Activated CD8-positive, alpha-beta memory T cell treated with anti-CD3 and anti-CD28 coated beads for 36 hours (primary cell): ENCODE results near the gene VAV2. TPM values are rescaled to one million over a fixed set of nuclear protein-coding genes. Genes with fewer than 3 reads are reported as not detected.

ENCODE experiments used
- CTCF ChIA-PET: fragments of 350-600 bp; sonication (Branson Sonifier 250); formaldehyde crosslinking; loops from one replicate; lab custom pipeline; 2021; ENCODE audit warnings: antibody characterized with exemption; lab: Charles Lee
- POLR2A ChIA-PET: fragments of 350-600 bp; sonication (Branson Sonifier 250); formaldehyde crosslinking; loops from one replicate; lab custom pipeline; 2021; ENCODE audit warnings: antibody characterized with exemption; lab: Charles Lee
- total RNA-seq, 2 experiments: library from RNA; stranded (reverse); gene quantifications; one replicate each; pipeline ENCODE4 v1.2.3, GENCODE V29; 2021

VAV2 gene
- total RNA-seq, 2 experiments from 2014 or later = 6.2 to 6.7 TPM

DNA sequence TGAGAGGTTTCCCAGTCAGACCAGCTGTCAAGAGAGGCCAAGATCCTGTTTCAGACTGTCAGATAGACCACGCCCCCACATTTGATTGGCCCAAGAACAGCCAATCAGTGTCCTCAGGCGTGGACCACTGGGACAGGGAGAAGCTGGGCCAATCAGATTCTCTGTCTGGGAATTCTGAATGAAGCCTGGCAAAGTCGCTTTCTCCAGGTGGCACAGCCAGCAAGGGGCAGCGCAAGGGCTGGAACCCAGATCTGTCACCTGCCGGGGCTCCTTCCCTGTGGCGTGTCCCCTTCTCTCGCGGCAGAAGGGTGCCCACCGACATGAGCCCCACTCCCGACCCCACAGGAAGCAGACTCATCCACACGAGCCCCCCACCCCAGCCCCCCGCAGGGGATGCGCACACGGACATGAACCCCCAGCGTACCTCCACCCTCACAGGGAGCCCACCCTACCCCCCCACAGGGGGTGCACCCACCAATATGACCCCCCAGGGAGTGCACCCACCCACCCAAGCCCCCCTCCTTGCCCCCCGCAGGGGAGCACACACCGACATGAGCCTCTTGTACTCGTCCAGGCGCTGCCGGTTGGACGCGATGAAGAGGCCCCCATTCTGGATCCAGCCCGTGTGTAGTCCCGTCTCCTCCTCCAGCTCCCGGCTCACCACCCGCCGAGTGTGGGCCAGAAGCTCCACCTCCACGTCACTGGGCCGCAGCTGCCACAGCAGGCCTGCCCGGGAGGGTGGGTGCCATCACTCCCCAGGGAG, 260.1 kb downstream of the VAV2 start:
- CTCF ChIA-PET = interaction anchor here (1.1 kb wide), 1 partner anchor 10 kb away, joined by 3 read pairs; no protein-coding TSS in a partner anchor
- POLR2A ChIA-PET = no interaction called here

DNA sequence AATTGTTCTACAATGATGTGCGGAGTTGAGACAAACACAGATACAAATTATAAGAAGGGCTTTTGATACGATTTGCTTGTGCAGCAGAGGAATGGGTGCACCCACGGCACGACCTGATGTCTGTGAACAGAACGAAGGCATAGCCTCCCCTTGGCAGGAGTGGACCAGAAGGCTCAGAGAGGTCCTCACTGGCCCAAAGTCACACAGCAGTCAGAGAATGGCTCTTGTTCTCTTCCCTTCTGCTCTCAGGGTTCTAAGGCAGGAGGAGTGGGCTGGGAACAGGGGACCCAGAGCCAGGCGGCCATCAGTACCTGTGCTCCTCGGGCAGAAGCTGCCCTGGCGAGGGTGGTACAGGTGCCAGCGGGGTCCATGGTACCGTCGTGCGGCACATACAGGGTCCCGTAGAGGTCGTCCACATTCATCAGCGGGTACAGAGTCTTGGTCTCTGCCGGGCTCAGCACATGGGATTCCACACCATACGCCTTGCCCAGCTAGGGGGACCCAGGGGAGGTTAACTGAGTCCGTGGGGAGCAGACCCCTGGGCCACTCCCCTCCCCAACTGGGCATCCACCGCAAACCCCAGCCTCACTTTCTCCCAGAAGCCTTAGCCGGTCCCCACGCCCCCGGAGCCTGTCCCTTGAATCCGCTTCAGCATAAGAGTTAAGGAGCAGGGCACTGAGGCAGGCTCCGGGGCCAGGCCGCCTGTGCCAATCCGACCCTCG, 261.0 kb downstream of the VAV2 start:
- ChIA-PET POLR2A (no interaction called here), CTCF (interaction anchor here (1.1 kb wide), 1 partner anchor 11 kb away, joined by 3 read pairs; no protein-coding TSS in a partner anchor)

DNA sequence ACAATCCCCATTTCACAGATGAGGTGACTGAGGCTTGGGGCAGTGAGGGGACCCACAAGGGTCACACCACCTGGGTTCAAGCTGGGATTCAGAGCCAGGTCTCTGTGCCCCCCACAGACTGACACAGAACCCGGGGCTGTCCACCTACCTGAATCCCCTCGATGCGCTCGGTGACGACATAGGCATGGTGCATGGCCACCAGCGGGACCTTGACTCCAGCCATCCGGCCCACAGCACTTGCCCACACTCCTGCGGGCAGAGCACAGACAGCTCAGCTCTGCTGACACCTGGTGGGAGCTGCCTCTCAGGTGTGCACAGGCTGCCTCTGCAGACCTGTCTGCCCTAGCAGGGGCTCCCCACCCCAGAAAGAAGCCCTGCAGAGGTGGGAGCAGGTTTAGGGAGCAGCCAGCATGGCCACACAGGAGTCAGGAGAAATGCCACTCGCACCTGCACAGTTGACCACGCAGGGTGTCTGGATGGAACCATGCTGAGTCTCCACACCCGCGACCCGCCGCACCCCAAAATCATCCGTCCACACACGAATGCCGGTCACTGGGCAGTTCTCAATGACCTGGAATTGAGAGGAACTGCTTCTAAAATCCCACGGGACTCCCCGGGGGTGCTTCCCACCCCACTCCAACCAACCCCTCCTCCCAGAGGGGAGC, 262.4 kb downstream of the VAV2 start:
- CTCF ChIA-PET = interaction anchor here (0.7 kb wide), 1 partner anchor 59 kb away, joined by 3 read pairs; no protein-coding TSS in a partner anchor
- POLR2A ChIA-PET = no interaction called here

DNA sequence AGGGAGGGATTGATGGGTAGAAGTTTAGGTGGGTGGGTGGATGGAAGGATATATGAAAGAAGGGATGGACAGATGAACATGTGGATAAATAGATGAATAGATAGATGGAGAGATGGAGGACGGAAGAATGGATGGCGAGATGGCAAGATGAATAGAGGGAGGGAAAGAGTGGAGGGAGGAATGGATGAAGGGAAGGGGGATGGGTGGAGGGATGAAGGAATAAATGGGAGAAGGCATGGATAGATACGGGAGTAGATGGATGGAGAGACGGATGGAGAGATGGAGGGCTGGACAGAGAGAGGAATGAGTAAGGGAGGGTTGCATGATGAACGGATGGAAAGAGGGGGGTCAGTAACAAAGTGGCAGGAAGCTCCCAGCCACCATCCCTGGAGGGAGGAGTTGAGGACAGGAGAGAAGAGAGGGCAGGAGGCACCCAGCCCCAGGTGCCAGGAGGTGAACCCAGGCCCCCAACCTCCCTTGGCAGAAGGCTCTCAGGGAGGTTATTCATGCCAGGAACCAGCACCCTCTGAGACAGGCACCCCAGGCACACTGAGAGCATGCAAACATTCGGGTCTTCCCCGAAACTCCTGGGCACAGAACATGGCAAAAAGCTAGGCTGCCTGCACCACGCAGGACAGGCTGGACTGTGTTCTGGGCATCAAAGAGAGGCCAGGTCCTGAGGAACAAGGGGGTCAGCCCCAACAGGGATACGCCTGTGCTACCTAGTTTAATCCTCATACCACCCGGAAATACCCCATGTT, 263.1 kb downstream of the VAV2 start:
- ChIA-PET CTCF (interaction anchor here (0.7 kb wide), 1 partner anchor 58 kb away, joined by 3 read pairs; no protein-coding TSS in a partner anchor), POLR2A (no interaction called here)

DNA sequence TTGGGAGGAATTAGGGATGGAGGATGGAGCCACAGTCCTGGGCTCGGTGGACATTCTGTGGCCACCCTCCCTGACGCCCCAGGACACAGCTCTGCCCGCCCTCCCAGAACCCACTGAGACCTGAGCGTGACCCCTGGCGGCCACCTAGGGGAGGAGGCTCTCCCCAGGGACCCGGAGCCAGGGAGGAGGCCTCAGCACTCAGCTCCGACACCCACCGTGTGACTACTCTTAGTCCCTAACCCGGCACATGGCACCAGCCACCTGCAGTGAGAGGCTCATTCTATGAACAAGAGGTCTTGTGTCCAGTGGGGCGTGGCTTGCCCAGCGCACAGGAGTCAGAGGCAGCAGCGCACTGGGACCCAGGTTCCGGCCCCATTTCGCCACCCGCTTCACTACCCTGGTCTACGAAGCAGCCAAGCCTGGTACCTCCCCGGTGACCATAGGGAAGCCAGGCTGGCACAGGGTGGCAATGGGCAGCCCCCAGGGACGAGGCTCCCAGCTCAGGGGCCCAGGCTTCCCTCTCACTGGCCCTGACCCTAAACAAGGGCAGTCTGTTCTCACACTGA, 264.2 kb downstream of the VAV2 start:
- POLR2A ChIA-PET = no interaction called here
- CTCF ChIA-PET = interaction anchor here (0.9 to 1.3 kb wide), 2 partner anchors 11 to 111 kb away, joined by 3 to 4 read pairs; partner anchors contain the start of gene SARDH

DNA sequence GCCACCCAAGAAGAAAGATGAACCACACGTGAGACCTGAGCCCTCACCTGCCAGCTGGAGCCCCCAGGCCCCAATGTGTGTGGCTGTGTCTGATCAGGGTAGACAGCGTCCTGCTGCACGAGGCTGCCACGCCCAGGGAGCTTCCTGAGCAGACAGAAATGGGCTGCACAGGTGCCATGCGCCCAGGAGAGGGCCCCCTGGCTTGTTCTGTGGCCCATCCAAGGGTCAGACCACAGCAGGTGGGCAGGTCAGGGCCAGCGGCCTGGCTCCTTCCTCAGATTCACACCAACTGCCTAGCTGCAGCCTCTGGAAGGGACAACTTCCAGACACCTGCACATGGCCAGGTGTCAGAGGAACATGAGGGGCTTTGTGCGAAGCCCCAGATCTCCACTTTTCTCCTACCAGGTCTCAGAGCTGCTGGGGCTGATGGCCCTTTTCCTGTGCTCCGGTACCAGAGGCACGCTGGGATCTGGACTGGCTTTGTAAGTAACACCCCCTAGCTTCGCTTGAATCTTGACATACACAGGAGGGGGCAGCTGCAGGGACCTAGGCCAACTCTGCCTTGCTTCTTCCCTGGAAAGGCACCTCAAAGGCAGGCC, 264.7 kb downstream of the VAV2 start:
- POLR2A ChIA-PET = no interaction called here
- CTCF ChIA-PET = interaction anchor here (0.7 to 1.3 kb wide), 5 partner anchors 11 to 218 kb away, joined by 3 to 4 read pairs (median 3); partner anchors contain the start of gene SARDH

DNA sequence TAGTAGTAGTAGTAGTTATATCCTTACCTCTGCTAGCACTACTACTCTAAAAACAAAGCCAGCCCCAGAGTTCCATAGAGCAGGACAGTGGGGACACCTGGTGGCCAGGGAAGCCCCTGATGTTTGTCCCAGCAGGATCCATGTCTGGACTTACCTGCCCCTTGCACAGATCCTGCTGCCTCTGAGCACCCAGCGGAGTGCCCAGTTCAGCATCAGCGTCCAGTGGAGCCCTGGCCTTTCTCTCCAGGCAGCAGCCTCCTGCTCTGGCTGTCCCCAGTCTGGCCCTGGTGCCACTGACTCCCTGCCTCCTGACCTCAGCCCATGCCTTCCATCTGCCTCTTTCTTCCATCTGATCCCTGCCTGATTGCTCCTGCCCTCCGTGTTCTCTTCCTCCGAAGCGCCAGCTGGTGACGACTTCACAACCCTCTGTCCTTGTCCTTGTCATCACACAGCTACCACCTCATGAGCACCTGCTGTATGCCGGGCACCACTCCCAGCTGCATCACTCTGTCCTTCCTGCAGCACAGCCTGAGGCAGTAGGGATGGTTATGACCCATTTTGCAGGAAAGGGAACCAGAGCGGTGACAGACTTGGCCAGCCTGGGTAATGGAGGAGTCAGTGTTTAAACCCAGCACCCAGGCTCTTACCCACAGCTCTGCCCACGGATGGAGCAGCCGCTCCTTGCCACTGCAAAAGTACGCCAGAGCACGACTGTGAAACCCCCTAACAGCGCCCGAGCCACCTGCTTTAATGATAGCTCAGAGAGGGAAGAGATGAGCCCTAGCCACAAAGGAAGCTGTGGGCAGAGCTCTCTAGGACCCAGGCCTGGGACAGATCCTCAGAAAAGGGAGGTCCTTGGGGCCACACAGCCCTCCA, 265.5 kb downstream of the VAV2 start:
- ChIA-PET CTCF (interaction anchor here (0.7 to 1.4 kb wide), 5 partner anchors 14 to 218 kb away, joined by 3 to 5 read pairs (median 4); no protein-coding TSS in a partner anchor), POLR2A (no interaction called here)

DNA sequence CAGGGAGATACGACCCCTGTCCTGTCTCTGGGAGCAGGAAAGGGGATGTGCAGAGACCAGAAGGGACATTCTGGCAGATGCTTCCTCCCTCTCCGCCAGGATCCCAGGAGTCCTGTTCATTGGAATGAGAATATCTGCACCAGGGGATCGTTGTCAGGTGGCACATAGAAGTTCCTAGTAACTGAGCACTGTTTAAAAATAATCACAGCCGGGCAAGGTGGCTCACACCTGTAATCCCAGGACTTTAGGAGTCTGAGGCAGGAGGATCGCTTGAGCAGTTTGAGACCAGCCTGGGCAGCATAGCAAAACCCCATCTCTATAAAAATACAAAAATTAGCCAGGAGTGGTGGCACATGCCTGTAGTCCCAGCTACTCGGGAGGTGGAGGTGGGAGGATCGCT, 266.2 kb downstream of the VAV2 start:
- POLR2A ChIA-PET = no interaction called here
- CTCF ChIA-PET = interaction anchor here (1.4 kb wide), 1 partner anchor 121 kb away, joined by 5 read pairs; no protein-coding TSS in a partner anchor

DNA sequence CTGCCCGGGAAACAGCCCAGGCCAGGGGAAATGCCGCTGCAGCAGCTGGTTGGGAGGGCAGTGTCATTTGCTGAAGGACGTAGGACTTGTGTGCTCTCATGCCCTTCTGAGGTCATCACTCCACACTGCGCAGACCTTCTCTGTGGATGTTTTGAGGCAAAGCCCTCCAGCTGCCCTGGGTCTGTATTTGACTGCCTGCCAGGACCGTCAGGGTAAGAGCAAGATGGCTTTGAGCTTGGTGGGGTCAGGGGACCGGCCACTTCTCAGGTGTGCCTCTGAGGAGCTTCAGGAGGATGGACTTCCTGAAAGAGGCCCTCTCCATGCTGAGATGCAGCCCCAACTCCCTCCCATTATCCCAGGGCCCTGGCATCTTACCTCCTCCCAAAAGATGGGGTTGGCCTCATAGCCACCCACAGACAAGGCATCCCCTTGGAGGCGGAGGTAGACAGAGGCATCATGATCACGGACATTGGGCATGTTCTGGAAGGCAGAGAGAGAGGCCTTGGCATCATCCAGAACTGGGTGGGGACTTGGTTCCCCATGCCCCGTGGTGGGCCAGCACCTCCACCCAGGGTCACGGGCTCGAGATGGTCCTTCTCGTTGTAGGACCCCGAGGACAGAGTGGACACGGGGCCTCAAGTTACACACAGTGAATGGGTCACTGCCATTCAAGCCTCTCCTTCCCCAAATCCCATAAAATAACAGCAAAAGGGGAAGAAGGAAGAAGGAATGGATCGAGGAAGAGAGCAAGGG, 273.4 kb downstream of the VAV2 start:
- POLR2A ChIA-PET = no interaction called here
- CTCF ChIA-PET = no interaction called here

DNA sequence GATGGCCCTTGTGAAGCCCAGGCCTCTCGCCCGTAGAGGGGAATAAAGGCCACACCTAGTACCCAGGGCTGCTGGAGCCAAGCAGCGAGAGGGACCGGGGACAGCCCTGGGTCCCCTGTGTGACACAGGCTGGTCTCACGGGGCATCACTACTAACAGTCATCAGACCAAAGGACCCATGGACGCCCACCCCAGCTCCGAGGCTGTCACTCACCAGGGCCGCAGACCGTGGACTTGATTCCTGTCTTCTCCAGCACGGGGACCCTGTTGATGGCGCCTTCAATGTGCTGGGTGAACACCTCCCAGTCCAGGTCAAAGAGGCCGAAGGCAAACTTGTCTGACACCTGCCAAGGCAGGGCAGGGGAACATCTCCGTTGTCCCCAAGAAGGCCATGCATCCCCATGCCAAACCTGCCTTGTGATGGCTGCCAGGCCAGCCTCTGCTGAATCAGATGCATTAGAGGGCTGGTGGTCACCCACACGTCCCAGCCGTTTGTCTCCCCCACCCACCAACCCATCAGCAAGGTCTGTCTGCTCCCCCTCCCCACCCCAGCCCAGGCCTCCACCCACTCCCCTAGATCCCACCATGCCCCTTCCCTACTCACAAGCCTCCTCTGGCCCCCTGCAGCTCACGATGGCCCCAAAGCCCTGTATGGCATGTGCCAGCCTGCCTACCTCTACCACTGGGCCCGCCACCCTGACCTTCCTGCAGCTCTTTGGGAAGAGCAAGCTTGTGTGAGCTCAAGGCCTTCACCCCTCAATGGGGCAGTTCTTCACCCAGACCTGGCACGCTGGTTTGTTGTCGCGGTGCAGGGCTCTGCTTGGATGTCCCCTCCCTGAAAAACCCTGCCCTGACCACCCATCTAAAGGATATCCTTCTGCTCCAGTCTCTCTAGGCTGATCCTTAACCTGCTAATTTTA, 274.8 kb downstream of the VAV2 start:
- POLR2A ChIA-PET = no interaction called here
- CTCF ChIA-PET = interaction anchor here (1.0 kb wide), 1 partner anchor 26 kb away, joined by 3 read pairs; no protein-coding TSS in a partner anchor

DNA sequence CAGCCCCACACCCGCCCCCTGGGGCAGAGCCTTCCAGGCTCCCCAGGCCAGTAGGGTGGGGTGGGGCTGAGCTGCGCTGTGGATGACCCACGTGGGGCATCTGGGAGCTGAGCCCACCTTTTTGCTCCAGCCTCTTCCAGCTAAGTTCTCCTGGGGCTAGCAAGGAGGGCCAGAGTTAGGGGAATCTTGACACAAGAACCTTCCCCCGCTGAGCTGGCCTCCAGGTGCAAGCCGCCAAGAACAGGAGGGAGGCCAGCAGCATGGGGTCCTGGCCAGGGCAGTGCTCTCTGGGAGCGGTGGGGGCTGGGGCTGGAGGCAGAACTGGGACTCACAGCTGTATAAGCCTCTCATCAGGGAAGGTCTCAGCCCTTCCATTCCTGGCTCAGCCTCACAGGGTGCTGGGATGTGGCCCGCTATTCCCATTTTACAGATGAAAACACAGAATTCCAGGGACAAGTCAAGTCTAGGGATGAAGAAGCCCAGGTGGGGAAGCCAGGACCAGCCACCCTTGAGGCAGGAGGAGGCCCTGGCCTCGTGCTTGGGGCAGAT, 275.5 kb downstream of the VAV2 start:
- ChIA-PET POLR2A (no interaction called here), CTCF (interaction anchor here (1.0 kb wide), 1 partner anchor 26 kb away, joined by 3 read pairs; no protein-coding TSS in a partner anchor)

DNA sequence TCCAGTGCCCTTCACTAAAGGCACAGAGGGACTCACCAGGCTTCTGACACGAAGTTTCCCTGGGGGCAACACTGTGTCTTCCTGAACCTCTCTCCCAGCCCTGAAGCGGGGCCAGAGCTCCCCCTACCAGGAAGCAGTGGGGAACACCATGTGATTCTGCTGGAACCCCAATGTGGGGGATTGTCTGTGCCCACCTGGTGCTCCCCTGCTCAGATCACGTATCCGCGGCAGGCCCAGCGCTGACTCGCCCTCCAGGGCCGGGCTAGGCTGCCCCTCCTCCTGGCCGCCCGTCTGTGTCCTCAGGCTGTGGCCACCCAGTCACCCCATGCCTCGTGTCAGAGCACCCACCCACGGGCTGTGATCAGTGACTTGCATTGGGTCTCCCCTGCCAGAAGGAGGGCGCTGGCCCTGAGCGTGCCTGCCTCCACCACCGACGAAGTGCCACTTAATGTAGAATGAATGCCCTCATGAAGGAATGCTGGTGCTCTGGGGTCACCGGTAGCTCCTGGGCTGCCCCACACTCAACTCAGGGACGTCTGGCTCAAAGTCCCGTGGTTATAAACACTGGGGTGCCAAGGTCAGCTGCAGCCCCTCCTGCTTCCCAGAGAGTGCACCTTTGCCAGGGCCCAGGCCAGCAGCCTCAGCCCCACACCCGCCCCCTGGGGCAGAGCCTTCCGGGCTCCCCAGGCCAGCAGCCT, 276.1 kb downstream of the VAV2 start:
- POLR2A ChIA-PET = no interaction called here
- CTCF ChIA-PET = interaction anchor here (1.0 kb wide), 1 partner anchor 27 kb away, joined by 3 read pairs; no protein-coding TSS in a partner anchor

DNA sequence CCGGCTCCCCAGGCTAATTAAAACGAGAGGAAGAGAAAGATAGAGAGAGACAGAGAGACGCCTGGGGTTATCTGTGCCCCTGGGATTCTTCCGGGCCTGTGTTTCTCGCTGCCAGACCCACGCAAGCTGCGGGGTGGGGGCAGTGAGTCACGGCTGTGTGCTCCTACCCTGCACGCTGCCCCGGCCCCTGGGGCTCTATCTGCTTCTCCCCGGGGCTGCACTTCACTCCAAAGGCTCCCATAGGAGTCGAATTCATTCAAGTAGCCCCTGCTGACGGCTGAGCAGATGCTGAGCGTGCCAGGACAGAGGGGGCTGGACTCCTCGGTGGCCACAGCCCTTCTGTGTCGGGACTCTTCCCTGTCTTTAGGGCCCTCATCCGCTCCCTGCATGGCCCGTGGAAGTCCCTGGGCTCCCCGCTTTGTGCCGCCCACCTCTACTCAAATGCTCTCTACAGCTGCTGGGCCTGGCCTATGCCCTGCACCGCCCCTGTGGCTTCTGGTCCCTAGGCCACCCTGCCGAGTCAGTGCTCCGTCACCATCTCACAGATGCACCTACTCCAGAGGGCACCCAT, 276.7 kb downstream of the VAV2 start:
- POLR2A ChIA-PET = no interaction called here
- CTCF ChIA-PET = no interaction called here

DNA sequence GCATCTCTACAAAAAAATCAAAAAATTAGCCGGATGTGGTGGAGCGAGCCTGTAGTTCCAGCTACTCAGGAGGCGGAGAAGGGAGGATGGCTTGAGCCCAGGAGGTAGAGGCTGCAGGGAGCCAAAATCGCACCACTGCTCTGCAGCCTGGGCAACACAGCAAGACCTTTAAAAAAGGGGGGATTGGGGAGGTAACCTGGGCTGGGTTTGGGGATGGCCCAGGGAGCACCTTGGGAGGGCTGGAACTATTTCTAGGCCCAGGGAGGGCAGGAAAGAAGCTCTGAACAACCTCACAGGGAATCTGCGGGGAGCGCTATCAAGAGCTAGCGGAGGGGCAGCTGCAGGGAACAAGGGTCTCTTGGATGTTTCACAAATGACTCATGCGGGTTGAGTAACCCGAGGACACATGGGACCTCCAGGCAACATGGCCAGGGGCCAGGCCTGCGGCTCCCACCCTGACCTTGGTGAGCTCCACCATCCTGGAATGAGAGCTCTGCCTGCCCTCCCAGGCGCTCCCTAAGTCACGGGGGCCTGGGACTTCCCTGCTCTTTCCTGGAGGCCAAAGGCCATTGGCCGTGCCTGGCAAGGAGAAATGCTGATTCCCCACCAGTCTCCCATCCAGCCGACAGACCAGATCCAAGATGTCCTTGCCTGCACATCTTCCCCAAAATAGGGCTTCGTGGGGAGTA, 277.4 kb downstream of the VAV2 start:
- ChIA-PET CTCF (no interaction called here), POLR2A (no interaction called here)
